Measurements from ENCODE around the gene CUL3.

Gene CUL3

GRCh38 chr2:224453892-224454291 lies 131.3 kb downstream of the CUL3 start:
- no peaks in the 10 kb centered on the region for H3K9me3 ChIP-seq (ENCODE audit: control insufficient read depth, low read length)
- WGBS: 100% methylated on average over 2 of the region's 3 CpGs

GRCh38 chr2:224449212-224450147 lies 135.7 kb downstream of the CUL3 start:
- no peaks in the 10 kb centered on the region for H3K4me1 ChIP-seq (ENCODE audit: control insufficient read depth, insufficient read depth, low read depth, low read length)
- no peak overlapping the region for H3K14ac ChIP-seq (ENCODE audit: low read length in 2 of 2)
- H3K79me1 ChIP-seq (replicated peaks; ENCODE audit: low read length, poor library complexity, severe bottlenecking): no peaks in the 10 kb centered on the region
- no peak overlapping the region for H3K4ac ChIP-seq (ENCODE audit: low read depth in 1 of 2, low read length in 2 of 2)
- no peak overlapping the region for H2BK5ac ChIP-seq (ENCODE audit: low read depth, low read length, poor library complexity, severe bottlenecking)
- DNase-seq: peak; percentile 34
- no peaks in the 10 kb centered on the region for H3K27me3 ChIP-seq (ENCODE audit: control insufficient read depth in 1 of 2, insufficient read depth in 1 of 2, low read length in 2 of 2)
- no peak overlapping the region for H3K23ac ChIP-seq (ENCODE audit: low read length in 2 of 2)
- no peak overlapping the region for H3K9ac ChIP-seq (ENCODE audit: low read length)
- no peak overlapping the region for H3K27ac ChIP-seq (ENCODE audit: low read length, poor library complexity, severe bottlenecking)
- WGBS: 74% methylated on average over 3 of the region's 4 CpGs
- H4K8ac ChIP-seq (ENCODE audit: low read length): no peak overlapping the region
- no peaks in the 10 kb centered on the region for H3K9me3 ChIP-seq (ENCODE audit: control insufficient read depth, low read length)
- no peak overlapping the region for H2AK5ac ChIP-seq (ENCODE audit: low read length, severe bottlenecking)
- H2BK12ac ChIP-seq (ENCODE audit: low read length in 2 of 2): no peak overlapping the region
- H3K4me2 ChIP-seq (ENCODE audit: low read length, poor library complexity, severe bottlenecking): no peak overlapping the region
- H3K18ac ChIP-seq (ENCODE audit: low read depth in 1 of 2, low read length in 2 of 2): no peak overlapping the region
- no peak overlapping the region for H2AFZ ChIP-seq (ENCODE audit: low read depth, low read length)
- no peaks in the 10 kb centered on the region for H3K36me3 ChIP-seq (ENCODE audit: control insufficient read depth in 1 of 2, insufficient read depth in 2 of 2, low read depth in 1 of 2, low read length in 2 of 2)
- H4K91ac ChIP-seq (ENCODE audit: low read length): no peak overlapping the region
- no peak overlapping the region for H3K4me3 ChIP-seq (ENCODE audit: insufficient read depth in 1 of 2, low read depth in 1 of 2, low read length in 2 of 2)
- H2BK120ac ChIP-seq (ENCODE audit: low read depth, low read length): no peak overlapping the region
- H2BK15ac ChIP-seq (ENCODE audit: low read depth, poor library complexity, severe bottlenecking): no peak overlapping the region

More at GRCh38 chr2:224453892-224454291, 131.3 kb downstream of the CUL3 start:
- no peak overlapping the region for H2BK5ac ChIP-seq (ENCODE audit: low read depth, low read length, poor library complexity, severe bottlenecking)
- no peak overlapping the region for H3K9ac ChIP-seq (ENCODE audit: low read length)
- H3K14ac ChIP-seq (ENCODE audit: low read length in 2 of 2): no peak overlapping the region
- no peak overlapping the region for H3K4ac ChIP-seq (ENCODE audit: low read depth in 1 of 2, low read length in 2 of 2)
- H3K23ac ChIP-seq (ENCODE audit: low read length in 2 of 2): no peak overlapping the region
- no peak overlapping the region for H2BK120ac ChIP-seq (ENCODE audit: low read depth, low read length)
- H3K4me1 ChIP-seq (ENCODE audit: control insufficient read depth, insufficient read depth, low read depth, low read length): no peaks in the 10 kb centered on the region
- H3K18ac ChIP-seq (ENCODE audit: low read depth in 1 of 2, low read length in 2 of 2): no peak overlapping the region
- H2BK12ac ChIP-seq (ENCODE audit: low read length in 2 of 2): no peak overlapping the region
- H3K36me3 ChIP-seq (ENCODE audit: control insufficient read depth in 1 of 2, insufficient read depth in 2 of 2, low read depth in 1 of 2, low read length in 2 of 2): no peaks in the 10 kb centered on the region
- H4K8ac ChIP-seq (ENCODE audit: low read length): no peak overlapping the region
- no peak for DNase-seq
- no peak overlapping the region for H3K4me3 ChIP-seq (ENCODE audit: insufficient read depth in 1 of 2, low read depth in 1 of 2, low read length in 2 of 2)
- H2AFZ ChIP-seq (ENCODE audit: low read depth, low read length): no peak overlapping the region
- no peak overlapping the region for H2BK15ac ChIP-seq (ENCODE audit: low read depth, poor library complexity, severe bottlenecking)
- no peak overlapping the region for H2AK5ac ChIP-seq (ENCODE audit: low read length, severe bottlenecking)
- no peaks in the 10 kb centered on the region for H3K79me1 ChIP-seq (replicated peaks; ENCODE audit: low read length, poor library complexity, severe bottlenecking)
- H3K27ac ChIP-seq (ENCODE audit: low read length, poor library complexity, severe bottlenecking): no peak overlapping the region
- no peak overlapping the region for H3K4me2 ChIP-seq (ENCODE audit: low read length, poor library complexity, severe bottlenecking)
- H3K27me3 ChIP-seq (ENCODE audit: control insufficient read depth in 1 of 2, insufficient read depth in 1 of 2, low read length in 2 of 2): no peaks in the 10 kb centered on the region
- no peak overlapping the region for H4K91ac ChIP-seq (ENCODE audit: low read length)

GRCh38 chr2:224448236-224448635 lies 136.9 kb downstream of the CUL3 start:
- no peak overlapping the region for H3K14ac ChIP-seq (ENCODE audit: low read length in 2 of 2)
- 100% methylated on average over 1 of the region's 1 CpG for WGBS

GRCh38 chr2:224444783-224445182 lies 140.4 kb downstream of the CUL3 start:
- Histone ChIP-seq H3K4me2 (ENCODE audit: low read length, poor library complexity, severe bottlenecking) (no peak overlapping the region), H2BK5ac (ENCODE audit: low read depth, low read length, poor library complexity, severe bottlenecking) (no peak overlapping the region), H4K8ac (ENCODE audit: low read length) (no peak overlapping the region), H3K36me3 (ENCODE audit: control insufficient read depth in 1 of 2, insufficient read depth in 2 of 2, low read depth in 1 of 2, low read length in 2 of 2) (no peaks in the 10 kb centered on the region), H2AK5ac (ENCODE audit: low read length, severe bottlenecking) (no peak overlapping the region), H3K23ac (ENCODE audit: low read length in 2 of 2) (no peak overlapping the region), H2BK12ac (ENCODE audit: low read length in 2 of 2) (no peak overlapping the region), H3K27me3 (ENCODE audit: control insufficient read depth in 1 of 2, insufficient read depth in 1 of 2, low read length in 2 of 2) (peaks cover 0 to 5% of the 10 kb centered on the region in 2 experiments), H2BK15ac (ENCODE audit: low read depth, poor library complexity, severe bottlenecking) (no peak overlapping the region), H4K91ac (ENCODE audit: low read length) (no peak overlapping the region), H2BK120ac (ENCODE audit: low read depth, low read length) (no peak overlapping the region), H3K4me1 (ENCODE audit: control insufficient read depth, insufficient read depth, low read depth, low read length) (no peaks in the 10 kb centered on the region), H3K27ac (ENCODE audit: low read length, poor library complexity, severe bottlenecking) (no peak overlapping the region), H3K14ac (ENCODE audit: low read length in 2 of 2) (no peak overlapping the region), H3K9me3 (ENCODE audit: control insufficient read depth, low read length) (no peaks in the 10 kb centered on the region), H3K4me3 (ENCODE audit: insufficient read depth in 1 of 2, low read depth in 1 of 2, low read length in 2 of 2) (no peak overlapping the region), H3K79me1 (replicated peaks; ENCODE audit: low read length, poor library complexity, severe bottlenecking) (no peaks in the 10 kb centered on the region), H3K4ac (ENCODE audit: low read depth in 1 of 2, low read length in 2 of 2) (no peak overlapping the region), H3K18ac (ENCODE audit: low read depth in 1 of 2, low read length in 2 of 2) (no peak overlapping the region), H3K9ac (ENCODE audit: low read length) (no peak overlapping the region), H2AFZ (ENCODE audit: low read depth, low read length) (no peak overlapping the region)
- WGBS: 96% methylated on average over 4 of the region's 4 CpGs
- DNase-seq: no peak

More at GRCh38 chr2:224448236-224448635, 136.9 kb downstream of the CUL3 start:
- Histone ChIP-seq H3K9me3 (ENCODE audit: control insufficient read depth, low read length) (no peaks in the 10 kb centered on the region), H3K4me3 (ENCODE audit: insufficient read depth in 1 of 2, low read depth in 1 of 2, low read length in 2 of 2) (no peak overlapping the region), H3K4me1 (ENCODE audit: control insufficient read depth, insufficient read depth, low read depth, low read length) (no peaks in the 10 kb centered on the region), H2BK12ac (ENCODE audit: low read length in 2 of 2) (no peak overlapping the region), H3K27ac (ENCODE audit: low read length, poor library complexity, severe bottlenecking) (no peak overlapping the region), H3K79me1 (replicated peaks; ENCODE audit: low read length, poor library complexity, severe bottlenecking) (no peaks in the 10 kb centered on the region), H2AFZ (ENCODE audit: low read depth, low read length) (no peak overlapping the region), H4K91ac (ENCODE audit: low read length) (no peak overlapping the region), H2AK5ac (ENCODE audit: low read length, severe bottlenecking) (no peak overlapping the region), H3K27me3 (ENCODE audit: control insufficient read depth in 1 of 2, insufficient read depth in 1 of 2, low read length in 2 of 2) (peaks cover 0 to 5% of the 10 kb centered on the region in 2 experiments), H3K9ac (ENCODE audit: low read length) (no peak overlapping the region), H3K4ac (ENCODE audit: low read depth in 1 of 2, low read length in 2 of 2) (no peak overlapping the region), H4K8ac (ENCODE audit: low read length) (no peak overlapping the region), H2BK120ac (ENCODE audit: low read depth, low read length) (no peak overlapping the region), H2BK15ac (ENCODE audit: low read depth, poor library complexity, severe bottlenecking) (no peak overlapping the region), H3K23ac (ENCODE audit: low read length in 2 of 2) (no peak overlapping the region), H3K36me3 (ENCODE audit: control insufficient read depth in 1 of 2, insufficient read depth in 2 of 2, low read depth in 1 of 2, low read length in 2 of 2) (no peaks in the 10 kb centered on the region), H2BK5ac (ENCODE audit: low read depth, low read length, poor library complexity, severe bottlenecking) (no peak overlapping the region), H3K18ac (ENCODE audit: low read depth in 1 of 2, low read length in 2 of 2) (no peak overlapping the region), H3K4me2 (ENCODE audit: low read length, poor library complexity, severe bottlenecking) (no peak overlapping the region)
- DNase-seq: no peak

Data from mesenchymal stem cell (in vitro differentiated cells and primary cell).